ENCODE measurements around the gene TEDC2.

DNA sequence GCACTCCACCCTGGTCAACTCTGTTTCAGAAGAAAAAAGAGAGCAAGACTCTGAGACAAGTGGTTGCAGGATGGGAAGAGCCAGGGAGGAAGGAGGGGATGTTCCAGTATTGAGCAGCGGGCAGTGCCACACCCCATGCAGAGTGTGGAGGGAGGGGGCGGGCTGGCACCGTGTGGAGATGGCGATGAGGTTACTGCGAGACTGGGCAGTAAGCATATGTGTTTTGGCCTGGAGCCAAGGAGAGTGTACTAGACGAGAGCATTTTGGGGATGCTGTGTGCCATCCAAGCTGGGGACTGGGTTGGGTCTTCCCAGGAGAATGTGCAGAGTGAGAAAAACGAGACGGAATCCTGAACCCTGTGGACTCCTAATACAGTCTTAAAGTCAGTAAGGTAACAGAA is 18.4 kb downstream of the TEDC2 start:
- TF ChIP-seq CTCF (IDR thresholded peaks at IDR 0.05): no peak
- no peak for TF ChIP-seq EP300 (IDR thresholded peaks at IDR 0.05; ENCODE audit: low read depth)

All from transverse colon (tissue), 3 donors.